Natural killer cell (primary cell): ENCODE results near the gene UBE2I. TPM values are rescaled to one million over a fixed set of nuclear protein-coding genes. Genes with fewer than 3 reads are reported as not detected.
A peak's percentile ranks its signal among the peaks of the same experiment; 100 is the strongest.

Experiments used
- ATAC-seq, 3 donors: fragments of 150-1000 bp in 2 of 3; fragments of 200-7000 bp in 1 of 3; cut with Tn5 transposase; 1 replicate in 1 of 3; 2 replicates in 2 of 3; pipeline ENCODE4 v1.10.0; 2021; ENCODE audit warnings: mild to moderate bottlenecking in 2 of 3, moderate library complexity in 2 of 3
- DNase-seq, 2 donors: peaks; one replicate each; pipeline versions ENCODE4 v3.0.0 to v3.0.0-alpha.2; 2013 to 2021; ENCODE audit warnings: mixed read lengths in 1 of 2
- H3K27ac ChIP-seq: one replicate; pipeline ENCODE4 v1.5.1; 2013; ENCODE audit warnings: mild to moderate bottlenecking, low read length
- H3K27me3 ChIP-seq: one replicate; pipeline ENCODE4 v1.6.1; 2013; ENCODE audit warnings: low read length; ENCODE audit not compliant: control insufficient read depth, insufficient read depth
- H3K36me3 ChIP-seq: one replicate; pipeline ENCODE4 v1.6.1; 2013; ENCODE audit warnings: low read length; ENCODE audit not compliant: control insufficient read depth, insufficient read depth
- H3K4me1 ChIP-seq: one replicate; pipeline ENCODE4 v1.6.1; 2013; ENCODE audit warnings: low read length; ENCODE audit not compliant: control insufficient read depth, insufficient read depth
- H3K4me3 ChIP-seq: one replicate; pipeline ENCODE4 v1.5.1; 2013; ENCODE audit warnings: low read length
- H3K9me3 ChIP-seq: one replicate; pipeline ENCODE4 v1.6.1; 2013; ENCODE audit warnings: low read length; ENCODE audit not compliant: control insufficient read depth, insufficient read depth
- H3K27ac Mint-ChIP-seq, 2 donors: one replicate each; pipeline ENCODE4 v1.8.0; 2022; ENCODE audit warnings: mild to moderate bottlenecking in 2 of 2, mixed read lengths in 2 of 2, moderate library complexity in 1 of 2
- H3K27me3 Mint-ChIP-seq, 2 donors: one replicate each; pipeline ENCODE4 v1.8.0; 2022; ENCODE audit warnings: low read depth in 2 of 2, mixed read lengths in 2 of 2
- H3K36me3 Mint-ChIP-seq: one replicate; pipeline ENCODE4 v1.8.0; 2022; ENCODE audit warnings: mixed read lengths
- H3K4me1 Mint-ChIP-seq, 2 donors: one replicate each; pipeline ENCODE4 v1.8.0; 2022; ENCODE audit warnings: mixed read lengths in 2 of 2
- H3K4me3 Mint-ChIP-seq: one replicate; pipeline ENCODE4 v1.8.0; 2022; ENCODE audit warnings: mild to moderate bottlenecking, moderate library complexity, mixed read lengths
- H3K9me3 Mint-ChIP-seq, 2 donors: one replicate each; pipeline ENCODE4 v1.8.0; 2022; ENCODE audit warnings: mixed read lengths in 2 of 2
- WGBS: methylation state at CpG from one replicate; pipeline ENCODE4 v1.1.7; 2013; ENCODE audit warnings: missing lambda C conversion rate; ENCODE audit not compliant: insufficient coverage; 5-methylcytosine and 5-hydroxymethylcytosine counted together
- intact Hi-C: fragments of 100-400 bp; cut with micrococcal nuclease; formaldehyde crosslinking; loops from one replicate; pipeline ENCODE4 v1.14.2; 2022
- total RNA-seq, 4 donors: library from RNA; stranded (reverse); fragments of 120-200 nt in 1 of 4; gene quantifications; one replicate each; pipeline versions ENCODE4 v1.2.3 to v1.2.4, GENCODE V29; 2013 to 2022
- TF ChIP-seq, protein P1 (sequence below): fragments of 200-600 bp; IDR thresholded peaks from one replicate; pipeline ENCODE4 v1.8.0; 2022; ENCODE audit warnings: antibody characterized with exemption

The UBE2I gene
- total RNA-seq, 3 donors from 2014 or later (not counting 1 experiment from before 2014, with no cell fraction given) = 367 to 412 (median 383) TPM

DNA sequence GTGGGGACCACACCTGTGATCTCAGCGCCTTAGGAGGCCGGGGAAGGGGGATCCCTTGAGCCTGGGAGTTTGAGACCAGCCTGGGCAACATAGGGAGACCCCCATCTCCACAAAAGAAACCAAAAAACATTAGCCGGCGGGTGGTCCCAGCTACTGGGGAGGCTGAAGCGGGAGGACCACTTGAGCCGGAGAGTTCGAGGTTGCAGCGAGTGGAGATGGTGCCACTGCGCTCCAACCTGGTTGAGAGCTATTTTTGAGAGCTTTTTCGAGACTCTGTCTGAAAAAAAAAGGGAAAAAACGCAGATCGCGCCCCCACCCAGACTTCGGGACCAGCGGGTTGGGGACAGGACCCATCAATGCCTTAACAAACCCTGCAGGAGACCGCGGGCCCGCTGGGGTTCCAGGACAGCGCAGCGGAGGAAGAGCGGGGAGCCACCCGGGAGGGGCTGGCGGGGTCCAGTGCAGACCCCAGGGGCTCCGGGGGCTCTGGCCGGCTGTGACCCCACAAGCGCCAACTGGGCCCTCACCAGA lies 23.2 kb downstream of the UBE2I start:
- TF ChIP-seq, protein P1, sequence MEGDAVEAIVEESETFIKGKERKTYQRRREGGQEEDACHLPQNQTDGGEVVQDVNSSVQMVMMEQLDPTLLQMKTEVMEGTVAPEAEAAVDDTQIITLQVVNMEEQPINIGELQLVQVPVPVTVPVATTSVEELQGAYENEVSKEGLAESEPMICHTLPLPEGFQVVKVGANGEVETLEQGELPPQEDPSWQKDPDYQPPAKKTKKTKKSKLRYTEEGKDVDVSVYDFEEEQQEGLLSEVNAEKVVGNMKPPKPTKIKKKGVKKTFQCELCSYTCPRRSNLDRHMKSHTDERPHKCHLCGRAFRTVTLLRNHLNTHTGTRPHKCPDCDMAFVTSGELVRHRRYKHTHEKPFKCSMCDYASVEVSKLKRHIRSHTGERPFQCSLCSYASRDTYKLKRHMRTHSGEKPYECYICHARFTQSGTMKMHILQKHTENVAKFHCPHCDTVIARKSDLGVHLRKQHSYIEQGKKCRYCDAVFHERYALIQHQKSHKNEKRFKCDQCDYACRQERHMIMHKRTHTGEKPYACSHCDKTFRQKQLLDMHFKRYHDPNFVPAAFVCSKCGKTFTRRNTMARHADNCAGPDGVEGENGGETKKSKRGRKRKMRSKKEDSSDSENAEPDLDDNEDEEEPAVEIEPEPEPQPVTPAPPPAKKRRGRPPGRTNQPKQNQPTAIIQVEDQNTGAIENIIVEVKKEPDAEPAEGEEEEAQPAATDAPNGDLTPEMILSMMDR = no peak
- peaks cover 14 to 19% of the 10 kb centered on the region in 2 donors for H3K4me1 Mint-ChIP-seq
- peak overlapping the region; percentile 86 to 89 for H3K27ac Mint-ChIP-seq
- H3K36me3 Mint-ChIP-seq = no peaks in the 10 kb centered on the region
- 9% methylated on average over 26 of the region's 26 CpGs for WGBS
- DNase-seq (peak in 1 of 2 donors; percentile 40), ATAC-seq (no peak)
- Histone ChIP-seq H3K4me1 (peaks cover 40% of the 10 kb centered on the region), H3K9me3 (peaks cover 3% of the 10 kb centered on the region), H3K27ac (peak overlapping the region; percentile 86), H3K36me3 (no peaks in the 10 kb centered on the region), H3K27me3 (peaks cover 11% of the 10 kb centered on the region), H3K4me3 (peak overlapping the region; percentile 37)
- H3K9me3 Mint-ChIP-seq = no peaks in the 10 kb centered on the region
- intact Hi-C loops = loop anchor here (1.0 kb wide), 1 partner anchor 11 kb away; no protein-coding TSS in a partner anchor
- peak overlapping the region; percentile 90 for H3K4me3 Mint-ChIP-seq
- no peaks in the 10 kb centered on the region for H3K27me3 Mint-ChIP-seq

DNA sequence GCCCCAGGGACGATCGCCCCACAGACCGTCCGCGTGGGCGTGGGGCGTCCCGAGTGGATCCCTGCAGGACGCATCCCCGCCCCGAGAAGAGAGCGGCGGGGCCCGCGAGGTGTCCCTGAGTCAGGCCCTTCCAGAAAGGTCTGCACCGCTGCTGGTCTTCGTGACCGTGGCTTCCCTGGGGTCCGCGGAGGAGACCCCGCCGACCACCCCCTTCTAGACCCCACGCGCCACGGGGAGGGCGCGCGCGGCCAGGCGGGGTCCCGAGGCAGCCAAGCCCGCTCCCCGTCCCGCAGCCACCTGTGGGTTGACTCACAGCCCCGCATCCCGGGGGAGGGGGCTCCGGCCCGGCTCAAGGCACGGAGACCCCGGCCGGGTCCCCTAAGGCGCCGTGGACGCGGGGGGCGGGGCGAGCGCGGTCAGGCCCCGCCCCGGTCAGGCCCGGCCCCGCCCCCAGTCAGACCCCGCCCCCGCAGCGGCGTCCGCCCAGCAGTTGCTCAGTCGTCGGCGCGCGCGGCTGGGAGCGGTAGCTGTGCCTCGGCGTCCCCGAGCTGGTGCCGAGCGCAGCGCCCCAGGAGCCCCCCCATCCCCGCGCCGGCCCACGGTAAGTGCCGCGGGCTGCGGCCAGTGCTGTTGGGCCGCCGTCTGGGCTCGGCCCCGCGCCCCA lies 23.8 kb downstream of the UBE2I start, which contains the start of gene BAIAP3:
Gene BAIAP3 (plus strand): TSS at position 497 of the 664 bp plus-strand sequence. CDS start 4,905 bp downstream, outside the sequence.
- Histone ChIP-seq H3K4me3 (peak within 1 kb of the TSS; percentile 37), H3K27me3 (peaks cover 11% of the 10 kb centered on the region), H3K9me3 (peaks cover 3% of the 10 kb centered on the region), H3K4me1 (peaks cover 43% of the 10 kb centered on the region), H3K36me3 (no peaks in the 10 kb centered on the region), H3K27ac (peak within 1 kb of the TSS; percentile 86)
- Mint-ChIP-seq H3K4me1 (peaks cover 14 to 19% of the 10 kb centered on the region in 2 donors), H3K9me3 (no peaks in the 10 kb centered on the region), H3K4me3 (peak within 1 kb of the TSS; percentile 90), H3K36me3 (no peaks in the 10 kb centered on the region), H3K27ac (peak within 1 kb of the TSS; percentile 86 to 89), H3K27me3 (no peaks in the 10 kb centered on the region)
- TF ChIP-seq, protein P1 = no peak
- intact Hi-C loops = loop anchor here (1.0 kb wide), 1 partner anchor 10 kb away; no protein-coding TSS in a partner anchor
- 5% methylated on average over 83 of the region's 83 CpGs for WGBS
- DNase-seq (peak; percentile 54 to 71), ATAC-seq (peak; percentile 75 to 82 (median 79))

DNA sequence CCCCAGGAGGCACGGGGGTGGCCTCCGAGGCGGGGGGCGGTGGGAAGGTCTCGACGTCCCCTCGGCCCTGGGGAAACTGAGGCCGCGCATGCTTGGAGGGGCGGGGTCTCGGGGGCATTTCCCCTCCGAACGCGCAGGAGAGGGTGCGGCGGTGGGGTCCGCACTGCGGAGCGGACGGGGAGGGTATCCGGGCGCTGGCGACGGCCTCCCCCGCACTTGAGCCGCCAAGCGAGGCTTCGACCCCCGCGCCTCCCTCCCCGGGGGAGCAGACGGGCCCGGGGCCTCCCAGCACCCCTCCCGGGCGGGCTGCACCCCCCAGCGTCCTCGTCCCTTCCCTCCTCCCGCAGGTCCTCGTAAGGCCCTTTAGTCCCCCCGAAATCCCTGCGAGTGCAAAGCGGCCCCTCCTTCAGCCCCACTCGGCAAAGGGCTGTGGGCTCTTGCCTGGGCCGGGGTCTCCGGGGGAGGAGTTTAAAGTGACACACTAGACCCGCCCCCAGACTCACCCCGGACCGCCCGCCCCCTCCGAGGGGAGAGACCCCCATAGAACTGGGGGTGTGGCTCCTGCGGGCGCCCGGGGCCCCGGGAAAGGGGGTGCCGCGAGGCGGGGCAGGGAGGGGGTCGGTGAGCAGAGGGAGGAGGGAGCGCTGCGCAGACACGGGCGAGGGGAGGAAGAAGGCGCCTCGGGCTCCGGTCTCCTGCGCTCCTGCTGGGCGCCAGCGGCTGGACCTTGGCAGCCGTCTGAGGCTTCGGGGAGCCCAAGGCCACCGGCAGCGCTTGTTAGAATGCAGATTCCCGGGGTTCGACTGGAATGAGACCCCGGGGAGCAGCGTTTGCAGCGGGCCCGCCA lies 24.6 kb downstream of the UBE2I start:
- Mint-ChIP-seq H3K36me3 (no peaks in the 10 kb centered on the region), H3K4me3 (no peak overlapping the region), H3K4me1 (peaks cover 14 to 19% of the 10 kb centered on the region in 2 donors), H3K27ac (peak overlapping the region in 1 of 2 donors; percentile 40), H3K27me3 (no peaks in the 10 kb centered on the region), H3K9me3 (no peaks in the 10 kb centered on the region)
- Histone ChIP-seq H3K4me1 (peaks cover 43% of the 10 kb centered on the region), H3K27ac (no peak overlapping the region), H3K9me3 (peaks cover 3% of the 10 kb centered on the region), H3K4me3 (peak overlapping the region; percentile 22), H3K27me3 (peaks cover 11% of the 10 kb centered on the region), H3K36me3 (no peaks in the 10 kb centered on the region)
- intact Hi-C loops = loop anchor here (1.0 kb wide), 1 partner anchor 9 kb away; no protein-coding TSS in a partner anchor
- ATAC-seq (no peak), DNase-seq (peak in 1 of 2 donors; percentile 28)
- 3% methylated on average over 77 of the region's 78 CpGs for WGBS
- TF ChIP-seq, protein P1 = no peak
